ENCODE data around the gene PLXDC1.

- no peak for TF ChIP-seq CTCF (IDR thresholded peaks at IDR 0.05 in 4 of 5, conservative IDR thresholded peaks at IDR 0.05 in 1 of 5)
- no peak for TF ChIP-seq POLR2A (IDR thresholded peaks at IDR 0.05)
Observed at GRCh38 chr17:39166437-39167335, 15.2 kb upstream of the PLXDC1 start.

All from gastrocnemius medialis (tissue), 4 donors.